ENCODE measurements around the gene SMPX.

SMPX gene

DNA sequence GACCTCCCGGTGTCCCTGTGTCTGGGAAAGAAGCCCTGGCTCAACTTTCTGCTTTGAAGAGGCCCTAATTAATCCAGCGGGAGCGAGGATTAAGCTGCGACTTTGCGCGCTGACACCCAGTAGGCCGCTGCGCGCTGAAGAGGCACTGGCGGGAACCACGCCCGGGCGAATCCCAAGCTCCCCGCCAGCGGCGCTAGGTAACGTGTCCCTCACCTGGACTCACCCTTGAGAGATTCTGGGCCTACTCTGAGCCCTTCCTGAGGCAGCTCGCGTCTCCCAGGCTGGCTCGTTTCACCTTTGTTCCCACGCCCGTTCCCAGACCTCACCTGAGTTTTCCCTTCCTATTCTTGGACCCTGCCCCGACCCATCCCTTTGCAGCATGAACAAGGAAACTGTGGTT is 99.2 kb downstream of the SMPX start:
- no peak for DNase-seq (ENCODE audit: low read depth in 2 of 2, low spot score in 1 of 2)

DNA sequence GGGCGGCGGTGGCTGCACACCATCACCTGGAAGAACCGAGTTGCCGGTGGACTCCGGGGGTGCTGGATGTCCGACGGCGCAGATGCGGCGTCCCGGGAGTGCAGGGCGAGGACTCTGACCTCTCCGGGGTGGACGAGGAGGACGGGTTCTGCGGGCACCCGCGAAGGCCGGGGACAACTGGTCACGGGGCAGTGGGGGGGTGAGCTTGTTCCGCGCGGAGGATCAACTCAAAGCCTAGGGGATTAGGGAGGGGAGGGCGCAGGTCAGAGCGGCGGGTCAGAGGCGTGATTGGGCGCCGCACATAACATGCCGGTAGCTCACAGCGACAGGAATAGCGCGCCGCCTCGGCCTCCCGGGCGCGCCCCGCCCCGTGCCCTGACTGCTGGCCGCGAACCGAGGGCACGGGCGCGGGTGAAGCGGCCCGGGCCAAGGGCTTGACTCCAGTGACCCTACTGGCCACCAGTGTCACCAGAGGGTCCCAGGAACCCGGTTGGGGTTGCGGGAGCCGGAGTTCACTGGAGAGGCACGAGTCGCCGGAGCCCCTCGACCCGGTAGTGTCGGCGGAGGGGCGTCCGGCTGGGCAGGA is 99.7 kb downstream of the SMPX start, which contains the start of gene KLHL34:
Gene KLHL34, minus strand, starts transcription at position 179 of the 586 bp plus-strand sequence. CDS start 542 bp downstream, outside the sequence.
- DNase-seq (ENCODE audit: low read depth in 2 of 2, low spot score in 1 of 2), result no peak

GRCh38 chrX:21657318-21658151 is 100.4 kb downstream of the SMPX start:
- no peak for DNase-seq (ENCODE audit: low read depth in 2 of 2, low spot score in 1 of 2)

DNA sequence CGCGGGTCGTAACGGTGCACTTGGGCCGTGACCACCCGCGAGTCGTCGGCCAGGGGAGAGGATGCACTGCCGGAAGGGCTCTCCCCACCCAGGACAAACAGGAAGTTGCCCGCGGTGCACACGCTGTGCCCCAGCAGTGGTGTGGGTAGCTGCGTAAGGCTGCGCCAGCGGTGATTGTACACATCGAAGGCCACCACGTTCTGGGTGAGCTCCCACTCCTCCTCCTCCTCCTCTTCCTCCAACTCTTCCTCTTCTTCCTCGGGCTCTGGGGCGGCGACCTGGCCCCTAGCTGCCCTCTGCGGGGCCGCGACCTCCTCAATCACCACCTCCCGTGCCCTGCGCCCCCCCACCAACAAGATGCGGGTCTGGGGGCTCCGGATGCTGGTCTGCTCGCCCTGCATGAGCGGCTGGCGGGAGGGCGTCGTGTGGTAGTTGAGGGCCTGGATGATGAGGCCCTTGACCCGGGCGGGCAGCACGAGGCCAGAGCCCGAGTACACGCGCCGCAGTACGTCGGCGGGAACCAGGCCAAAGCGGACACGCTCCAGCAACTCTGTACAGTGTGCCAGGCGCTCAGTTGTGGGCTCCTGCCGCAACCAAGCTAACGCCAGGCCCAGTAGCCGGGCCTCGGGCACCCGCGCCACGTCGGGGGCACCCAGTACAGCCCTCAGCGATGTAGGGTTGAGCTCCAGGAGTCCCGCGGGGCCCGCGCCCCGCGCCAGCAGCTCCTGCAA is 101.2 kb downstream of the SMPX start:
- no peak for DNase-seq (ENCODE audit: low read depth in 2 of 2, low spot score in 1 of 2)

All from stimulated activated CD8-positive, alpha-beta memory T cell treated with anti-CD3 and anti-CD28 coated beads, Interleukin-4, amount 100 ng/mL, for 1 hour (primary cell).